Loucy (cell line): ENCODE measurements around the gene NTRK1.
A peak's percentile ranks its signal among the peaks of the same experiment; 100 is the strongest.

Experiments
- H2AFZ ChIP-seq: fragments of 200-600 bp; sonication (generic); 2 replicates; pipeline ENCODE4 v1.6.0; 2016; ENCODE audit warnings: antibody characterized with exemption, mild to moderate bottlenecking, low read length, moderate library complexity
- H3F3A ChIP-seq: fragments of 200-600 bp; 2 replicates; pipeline ENCODE4 v1.6.0; 2016; ENCODE audit warnings: antibody characterized with exemption, low read depth, mild to moderate bottlenecking
- H3K27me3 ChIP-seq: fragments of 200-600 bp; sonication (generic); 2 replicates; pipeline ENCODE4 v1.6.1; 2014; ENCODE audit warnings: low read length, mild to moderate bottlenecking; ENCODE audit not compliant: insufficient read depth, poor library complexity, severe bottlenecking
- H3K36me3 ChIP-seq: fragments of 200-600 bp; sonication (generic); 2 replicates; pipeline ENCODE4 v1.6.1; 2016; ENCODE audit warnings: low read length; ENCODE audit not compliant: insufficient read depth
- H3K4me1 ChIP-seq: fragments of 200-600 bp; sonication (generic); 2 replicates; pipeline ENCODE4 v1.5.1; 2014; ENCODE audit warnings: low read length, mild to moderate bottlenecking; ENCODE audit not compliant: insufficient read depth, poor library complexity, severe bottlenecking
- H3K4me2 ChIP-seq: fragments of 200-600 bp; sonication (generic); 2 replicates; pipeline ENCODE4 v1.6.0; 2014; ENCODE audit warnings: antibody characterized with exemption, low read length, low read depth, mild to moderate bottlenecking; ENCODE audit not compliant: poor library complexity, severe bottlenecking
- H3K4me3 ChIP-seq: fragments of 200-600 bp; sonication (generic); 2 replicates; pipeline ENCODE4 v1.5.1; 2014; ENCODE audit warnings: low read length, mild to moderate bottlenecking, mixed read lengths; ENCODE audit not compliant: poor library complexity, severe bottlenecking
- H3K79me2 ChIP-seq: fragments of 200-600 bp; sonication (generic); 2 replicates; pipeline ENCODE4 v1.6.1; 2014; ENCODE audit warnings: low read length; ENCODE audit not compliant: insufficient read depth
- H3K9ac ChIP-seq: fragments of 200-600 bp; sonication (generic); 2 replicates; pipeline ENCODE4 v1.6.0; 2014; ENCODE audit warnings: mild to moderate bottlenecking, low read depth, low read length, moderate library complexity; ENCODE audit not compliant: poor library complexity, severe bottlenecking
- H3K9me2 ChIP-seq: fragments of 200-600 bp; sonication (generic); replicated peaks from 2 replicates; pipeline ENCODE4 v1.6.1; 2016; ENCODE audit warnings: low read depth, low read length, mixed read lengths
- H3K9me3 ChIP-seq: fragments of 200-600 bp; sonication (generic); 2 replicates; pipeline ENCODE4 v1.6.1; 2014; ENCODE audit warnings: mild to moderate bottlenecking, antibody characterized with exemption, low read length, low read depth; ENCODE audit not compliant: insufficient read depth
- H4K20me1 ChIP-seq: fragments of 200-600 bp; sonication (generic); 2 replicates; pipeline ENCODE4 v1.6.0; 2014; ENCODE audit warnings: antibody characterized with exemption, low read length, mild to moderate bottlenecking; ENCODE audit not compliant: insufficient read depth, poor library complexity, severe bottlenecking
- EZH2phosphoT487 ChIP-seq: fragments of 200-600 bp; IDR thresholded peaks from 2 replicates; pipeline ENCODE4 v1.6.1; 2018; ENCODE audit warnings: antibody characterized with exemption, mild to moderate bottlenecking, moderate library complexity, borderline replicate concordance
- TF ChIP-seq, protein P1 (sequence below): fragments of 200-600 bp; sonication (generic); conservative IDR thresholded peaks from 2 replicates; pipeline ENCODE4 v1.5.1; 2014; ENCODE audit warnings: mild to moderate bottlenecking, antibody characterized with exemption, low read length

NTRK1 gene

GRCh38 chr1:156887317-156887716 is 26.7 kb downstream of the NTRK1 start:
- no peaks in the 10 kb centered on the region for H4K20me1 ChIP-seq

GRCh38 chr1:156887734-156888133 is 27.1 kb downstream of the NTRK1 start:
- Histone ChIP-seq H3K9me2 (no peaks in the 10 kb centered on the region), H3K9me3 (no peaks in the 10 kb centered on the region), H3K79me2 (no peaks in the 10 kb centered on the region), H3K4me3 (no peak overlapping the region), H4K20me1 (no peaks in the 10 kb centered on the region), H3K4me2 (no peak overlapping the region), H3K27me3 (no peaks in the 10 kb centered on the region), H3K9ac (no peak overlapping the region), H3K4me1 (no peaks in the 10 kb centered on the region), H3K36me3 (no peaks in the 10 kb centered on the region), H2AFZ (no peak overlapping the region), H3F3A (no peaks in the 10 kb centered on the region)
- no peak for TF ChIP-seq EZH2phosphoT487
- TF ChIP-seq, protein P1, sequence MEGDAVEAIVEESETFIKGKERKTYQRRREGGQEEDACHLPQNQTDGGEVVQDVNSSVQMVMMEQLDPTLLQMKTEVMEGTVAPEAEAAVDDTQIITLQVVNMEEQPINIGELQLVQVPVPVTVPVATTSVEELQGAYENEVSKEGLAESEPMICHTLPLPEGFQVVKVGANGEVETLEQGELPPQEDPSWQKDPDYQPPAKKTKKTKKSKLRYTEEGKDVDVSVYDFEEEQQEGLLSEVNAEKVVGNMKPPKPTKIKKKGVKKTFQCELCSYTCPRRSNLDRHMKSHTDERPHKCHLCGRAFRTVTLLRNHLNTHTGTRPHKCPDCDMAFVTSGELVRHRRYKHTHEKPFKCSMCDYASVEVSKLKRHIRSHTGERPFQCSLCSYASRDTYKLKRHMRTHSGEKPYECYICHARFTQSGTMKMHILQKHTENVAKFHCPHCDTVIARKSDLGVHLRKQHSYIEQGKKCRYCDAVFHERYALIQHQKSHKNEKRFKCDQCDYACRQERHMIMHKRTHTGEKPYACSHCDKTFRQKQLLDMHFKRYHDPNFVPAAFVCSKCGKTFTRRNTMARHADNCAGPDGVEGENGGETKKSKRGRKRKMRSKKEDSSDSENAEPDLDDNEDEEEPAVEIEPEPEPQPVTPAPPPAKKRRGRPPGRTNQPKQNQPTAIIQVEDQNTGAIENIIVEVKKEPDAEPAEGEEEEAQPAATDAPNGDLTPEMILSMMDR = no peak

More at GRCh38 chr1:156887317-156887716, 26.7 kb downstream of the NTRK1 start:
- no peak overlapping the region for H3K4me2 ChIP-seq
- H3K36me3 ChIP-seq = no peaks in the 10 kb centered on the region
- no peak overlapping the region for H2AFZ ChIP-seq
- H3K79me2 ChIP-seq = no peaks in the 10 kb centered on the region
- no peak overlapping the region for H3K4me3 ChIP-seq
- TF ChIP-seq, protein P1 = no peak
- TF ChIP-seq EZH2phosphoT487 = no peak
- no peaks in the 10 kb centered on the region for H3K9me2 ChIP-seq
- no peak overlapping the region for H3K9ac ChIP-seq
- no peaks in the 10 kb centered on the region for H3K27me3 ChIP-seq
- no peaks in the 10 kb centered on the region for H3K4me1 ChIP-seq
- H3K9me3 ChIP-seq = no peaks in the 10 kb centered on the region
- H3F3A ChIP-seq = no peaks in the 10 kb centered on the region

- H3K4me2 ChIP-seq = no peak overlapping the region
- no peak overlapping the region for H3K4me3 ChIP-seq
- no peaks in the 10 kb centered on the region for H4K20me1 ChIP-seq
- H3K36me3 ChIP-seq = no peaks in the 10 kb centered on the region
- TF ChIP-seq, protein P1 = peak; percentile 93
- TF ChIP-seq EZH2phosphoT487 = no peak
- no peaks in the 10 kb centered on the region for H3K79me2 ChIP-seq
- H3K4me1 ChIP-seq = no peaks in the 10 kb centered on the region
- H2AFZ ChIP-seq = peak overlapping the region; percentile 80
- no peaks in the 10 kb centered on the region for H3K27me3 ChIP-seq
- H3F3A ChIP-seq = no peaks in the 10 kb centered on the region
- H3K9me2 ChIP-seq = no peaks in the 10 kb centered on the region
- H3K9me3 ChIP-seq = no peaks in the 10 kb centered on the region
- H3K9ac ChIP-seq = no peak overlapping the region
Measured at GRCh38 chr1:156889802-156890580, 29.3 kb downstream of the NTRK1 start.
